BLaER1 (cell line): ENCODE data around the gene UFC1.

ENCODE experiments used
- H3K27ac ChIP-seq: shearing (Covaris generic); formaldehyde crosslinking; 2 replicates; pipeline ENCODE4 v1.8.1; 2022
- H3K27me3 ChIP-seq: shearing (Covaris generic); formaldehyde crosslinking; 2 replicates; pipeline ENCODE4 v1.8.1; 2022
- H3K36me3 ChIP-seq: shearing (Covaris generic); formaldehyde crosslinking; 2 replicates; pipeline ENCODE4 v1.8.1; 2022
- H3K4me1 ChIP-seq: shearing (Covaris generic); formaldehyde crosslinking; 2 replicates; pipeline ENCODE4 v1.8.1; 2022
- H3K4me2 ChIP-seq: shearing (Covaris generic); formaldehyde crosslinking; 2 replicates; pipeline ENCODE4 v1.8.1; 2022
- H3K4me3 ChIP-seq: shearing (Covaris generic); formaldehyde crosslinking; 2 replicates; pipeline ENCODE4 v1.8.1; 2022
- H3K9ac ChIP-seq: shearing (Covaris generic); formaldehyde crosslinking; 2 replicates; pipeline ENCODE4 v1.8.1; 2022
- H3K9me3 ChIP-seq: shearing (Covaris generic); formaldehyde crosslinking; 2 replicates; pipeline ENCODE4 v1.8.1; 2022
- H4K20me1 ChIP-seq: shearing (Covaris generic); formaldehyde crosslinking; 2 replicates; pipeline ENCODE4 v1.8.1; 2022
- Cebpa-rat ChIP-seq: shearing (Covaris generic); IDR thresholded peaks from 2 replicates; pipeline ENCODE4 v1.8.1; 2022

The UFC1 gene

GRCh38 chr1:161132410-161133219 is 21.2 kb upstream of the UFC1 start, which contains the start of gene DEDD:
Gene DEDD (minus strand): TSS chr1:161132667. CDS start chr1:161124462, 8,205 bp downstream.
- peak within 1 kb of the TSS; percentile 93 for H3K27ac ChIP-seq
- H3K9ac ChIP-seq, result peak within 1 kb of the TSS; percentile 93
- peaks cover 38% of the 10 kb centered on the region for H3K36me3 ChIP-seq
- peak within 1 kb of the TSS; percentile 90 for H3K4me2 ChIP-seq
- H3K9me3 ChIP-seq, result no peaks in the 10 kb centered on the region
- H3K27me3 ChIP-seq, result no peaks in the 10 kb centered on the region
- no peak for TF ChIP-seq Cebpa-rat
- peak within 1 kb of the TSS; percentile 71 for H3K4me3 ChIP-seq
- H3K4me1 ChIP-seq, result peaks cover 52% of the 10 kb centered on the region
- peaks cover 13% of the 10 kb centered on the region; the same call in 1 of the 2 replicates for H4K20me1 ChIP-seq

DNA sequence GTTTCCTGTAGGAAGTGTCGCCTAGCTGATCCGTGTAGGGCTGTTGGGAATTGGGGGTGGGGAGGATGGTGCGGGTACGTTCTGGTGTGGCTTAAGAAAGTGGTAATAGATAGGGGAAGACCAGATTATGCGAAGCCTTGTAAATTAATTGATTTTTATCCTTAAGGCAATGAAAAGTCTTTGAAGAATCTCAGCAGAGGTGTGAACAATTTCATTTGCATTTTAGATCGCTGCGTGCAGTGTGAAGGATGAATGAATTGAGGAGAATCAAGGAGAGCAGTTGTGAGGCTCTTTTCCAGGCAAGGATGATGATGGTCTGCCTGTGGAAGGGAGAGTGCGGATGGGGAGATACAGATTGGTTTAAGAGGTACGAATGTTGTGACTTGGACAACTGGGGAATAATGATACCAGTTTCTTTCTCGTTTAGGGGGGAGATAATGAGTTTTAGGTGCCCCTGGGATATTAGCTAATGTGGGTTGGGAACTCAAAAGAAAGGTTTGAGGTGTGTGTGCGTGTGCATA is 20.5 kb upstream of the UFC1 start:
- peak overlapping the region; percentile 93 for H3K27ac ChIP-seq
- no peaks in the 10 kb centered on the region for H3K27me3 ChIP-seq
- peak overlapping the region; percentile 93 for H3K9ac ChIP-seq
- H4K20me1 ChIP-seq, result peaks cover 11% of the 10 kb centered on the region; the same call in 1 of the 2 replicates
- H3K9me3 ChIP-seq, result no peaks in the 10 kb centered on the region
- H3K4me2 ChIP-seq, result peak overlapping the region; percentile 90
- H3K4me1 ChIP-seq, result peaks cover 46% of the 10 kb centered on the region
- TF ChIP-seq Cebpa-rat, result no peak
- peaks cover 31% of the 10 kb centered on the region for H3K36me3 ChIP-seq
- H3K4me3 ChIP-seq, result peak overlapping the region; percentile 71

DNA sequence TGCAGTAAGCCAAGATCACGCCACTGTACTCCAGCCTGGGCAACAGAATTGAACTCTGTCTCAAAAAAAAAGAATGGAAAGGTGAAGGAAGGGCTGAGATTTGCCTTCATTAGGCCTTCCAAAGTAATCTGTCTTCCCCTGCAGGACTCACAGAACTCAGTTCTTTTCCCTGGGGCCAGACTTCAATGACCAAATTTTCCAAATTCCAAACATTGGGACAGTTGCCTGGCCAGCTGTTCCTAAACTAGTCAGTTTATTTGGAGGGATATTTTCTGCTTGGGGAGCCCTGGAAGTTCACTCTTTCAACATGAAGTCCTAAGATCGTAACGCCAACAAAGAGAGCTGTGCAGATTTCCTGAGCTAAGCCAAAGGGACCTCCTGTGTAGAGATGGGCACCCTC is 15.9 kb upstream of the UFC1 start:
- Histone ChIP-seq H3K4me3 (no peak overlapping the region), H3K4me2 (no peak overlapping the region), H3K27me3 (no peaks in the 10 kb centered on the region), H3K36me3 (peaks cover 8% of the 10 kb centered on the region; the same call in 1 of the 2 replicates), H3K9ac (no peak overlapping the region), H3K9me3 (no peaks in the 10 kb centered on the region), H4K20me1 (no peaks in the 10 kb centered on the region), H3K4me1 (peaks cover 11% of the 10 kb centered on the region), H3K27ac (no peak overlapping the region)
- no peak for TF ChIP-seq Cebpa-rat

DNA sequence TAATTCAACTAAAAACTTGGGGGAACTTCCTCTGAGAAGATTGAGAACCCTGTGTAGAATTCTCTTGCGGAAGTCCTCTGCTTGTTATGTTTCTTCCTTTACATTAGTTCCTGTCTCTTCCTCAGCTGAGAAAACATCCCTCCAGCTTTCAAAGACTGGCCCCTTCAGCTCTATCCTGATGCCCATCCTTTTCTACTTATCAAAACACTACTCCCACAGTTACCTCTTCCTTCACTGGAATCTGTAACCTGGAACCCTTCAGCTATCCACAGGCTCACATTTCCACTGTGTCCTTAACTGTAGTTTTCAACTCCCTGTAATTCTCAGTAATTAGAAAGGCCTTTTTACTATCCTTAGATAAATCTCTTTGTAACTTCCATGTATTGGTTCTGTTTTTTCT is 15.3 kb upstream of the UFC1 start:
- H3K27ac ChIP-seq, result no peak overlapping the region
- TF ChIP-seq Cebpa-rat, result no peak

DNA sequence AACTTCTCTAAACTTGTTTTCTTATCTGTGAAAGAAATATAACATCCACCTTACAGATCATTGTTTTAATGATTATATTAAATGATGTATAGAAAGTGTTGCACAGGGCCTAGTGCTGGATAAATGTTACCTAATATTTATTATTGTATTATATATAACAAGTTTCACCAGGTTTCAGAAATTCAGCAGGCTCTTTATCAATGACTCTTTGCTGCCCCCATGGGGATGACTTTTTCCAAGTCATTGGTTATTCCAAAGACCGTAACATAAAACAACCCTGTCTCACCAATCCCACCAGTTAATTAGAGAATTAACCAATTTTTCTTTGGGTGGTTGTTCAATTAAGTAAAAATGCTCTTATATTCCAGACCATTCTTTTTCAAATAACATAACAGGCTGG is 14.0 kb upstream of the UFC1 start:
- Histone ChIP-seq H3K9me3 (no peaks in the 10 kb centered on the region), H3K4me2 (no peak overlapping the region), H3K27ac (no peak overlapping the region), H3K4me3 (no peak overlapping the region), H3K4me1 (no peaks in the 10 kb centered on the region), H3K27me3 (no peaks in the 10 kb centered on the region), H4K20me1 (no peaks in the 10 kb centered on the region), H3K9ac (no peak overlapping the region), H3K36me3 (peaks cover 8% of the 10 kb centered on the region; the same call in 1 of the 2 replicates)
- no peak for TF ChIP-seq Cebpa-rat

More for the DNA sequence above, 15.3 kb upstream of the UFC1 start:
- H3K36me3 ChIP-seq, result peaks cover 8% of the 10 kb centered on the region; the same call in 1 of the 2 replicates
- H3K27me3 ChIP-seq, result no peaks in the 10 kb centered on the region
- no peaks in the 10 kb centered on the region for H3K9me3 ChIP-seq
- H3K4me1 ChIP-seq, result peaks cover 10% of the 10 kb centered on the region
- no peak overlapping the region for H3K9ac ChIP-seq
- no peak overlapping the region for H3K4me2 ChIP-seq
- H3K4me3 ChIP-seq, result no peak overlapping the region
- no peaks in the 10 kb centered on the region for H4K20me1 ChIP-seq

DNA sequence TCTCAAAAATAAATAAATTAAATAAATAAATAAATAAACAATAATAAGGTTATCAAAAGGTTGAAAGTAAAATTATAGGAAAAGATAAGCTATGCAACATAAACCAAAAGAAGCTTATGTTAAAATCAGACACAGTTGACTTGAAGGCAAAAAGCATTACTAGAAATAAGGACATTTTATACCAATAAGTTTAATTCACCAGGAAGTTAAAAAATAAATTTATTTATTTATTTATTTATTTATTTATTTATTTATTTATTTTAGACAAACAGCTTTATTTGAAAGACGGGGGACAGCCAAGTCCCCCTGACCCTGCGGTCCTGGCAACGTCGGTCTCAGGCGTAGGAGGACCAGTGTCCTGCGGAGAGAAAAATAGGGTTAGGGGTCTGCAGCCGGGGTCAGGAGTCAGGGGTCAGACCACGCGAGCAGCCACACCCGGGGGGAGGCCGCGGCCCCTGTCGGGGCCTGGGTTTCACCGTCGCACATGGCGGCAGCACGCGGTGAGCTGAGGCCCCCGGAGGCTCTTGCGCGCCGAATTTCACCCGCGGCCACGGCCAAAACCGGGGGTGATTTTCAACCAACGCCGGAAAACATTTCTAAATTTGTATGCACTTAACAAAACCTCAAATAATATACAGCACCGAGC is 12.9 kb upstream of the UFC1 start:
- Histone ChIP-seq H3K27ac (no peak overlapping the region), H3K27me3 (no peaks in the 10 kb centered on the region), H3K4me1 (no peaks in the 10 kb centered on the region), H3K4me3 (no peak overlapping the region), H3K4me2 (no peak overlapping the region), H3K36me3 (peaks cover 8% of the 10 kb centered on the region; the same call in 1 of the 2 replicates), H3K9me3 (no peaks in the 10 kb centered on the region), H3K9ac (no peak overlapping the region), H4K20me1 (no peaks in the 10 kb centered on the region)
- TF ChIP-seq Cebpa-rat, result no peak

DNA sequence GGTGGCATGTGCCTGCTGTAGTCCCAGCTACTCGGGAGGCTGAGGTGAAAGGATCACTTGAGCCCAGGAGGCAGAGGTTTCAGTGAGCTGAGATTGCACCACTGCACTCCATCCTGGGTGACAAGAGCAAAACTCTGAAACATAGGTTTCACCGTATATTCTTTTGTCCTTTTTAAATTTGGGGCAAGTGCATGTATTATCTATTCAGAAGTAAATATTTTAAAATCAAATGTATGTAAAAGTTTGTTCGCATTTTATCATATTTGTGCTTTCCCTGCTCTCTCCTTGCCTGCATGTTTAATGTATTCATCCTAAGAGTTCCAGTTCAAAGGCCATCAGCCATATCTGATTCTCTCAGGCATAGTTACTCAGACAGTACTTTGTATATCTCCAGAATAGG is 7.9 kb upstream of the UFC1 start:
- H4K20me1 ChIP-seq, result no peaks in the 10 kb centered on the region

GRCh38 chr1:161153176-161153575 is 602 bp upstream of the UFC1 start:
- no peaks in the 10 kb centered on the region for H3K27me3 ChIP-seq
- no peaks in the 10 kb centered on the region for H3K9me3 ChIP-seq
- H4K20me1 ChIP-seq, result no peaks in the 10 kb centered on the region
- H3K36me3 ChIP-seq, result peaks cover 25% of the 10 kb centered on the region
- peaks cover 25% of the 10 kb centered on the region for H3K4me1 ChIP-seq
- H3K27ac ChIP-seq, result peak overlapping the region; percentile 96
- peak overlapping the region; percentile 87 for H3K4me3 ChIP-seq
- TF ChIP-seq Cebpa-rat, result no peak
- H3K4me2 ChIP-seq, result peak overlapping the region; percentile 82
- H3K9ac ChIP-seq, result peak overlapping the region; percentile 94; the same call in 1 of the 2 replicates

More for the DNA sequence above, 7.9 kb upstream of the UFC1 start:
- no peak overlapping the region for H3K4me3 ChIP-seq
- no peaks in the 10 kb centered on the region for H3K36me3 ChIP-seq
- no peak overlapping the region for H3K4me2 ChIP-seq
- H3K9ac ChIP-seq, result no peak overlapping the region
- TF ChIP-seq Cebpa-rat, result no peak
- no peaks in the 10 kb centered on the region for H3K9me3 ChIP-seq
- no peak overlapping the region for H3K27ac ChIP-seq
- H3K27me3 ChIP-seq, result no peaks in the 10 kb centered on the region
- no peaks in the 10 kb centered on the region for H3K4me1 ChIP-seq

DNA sequence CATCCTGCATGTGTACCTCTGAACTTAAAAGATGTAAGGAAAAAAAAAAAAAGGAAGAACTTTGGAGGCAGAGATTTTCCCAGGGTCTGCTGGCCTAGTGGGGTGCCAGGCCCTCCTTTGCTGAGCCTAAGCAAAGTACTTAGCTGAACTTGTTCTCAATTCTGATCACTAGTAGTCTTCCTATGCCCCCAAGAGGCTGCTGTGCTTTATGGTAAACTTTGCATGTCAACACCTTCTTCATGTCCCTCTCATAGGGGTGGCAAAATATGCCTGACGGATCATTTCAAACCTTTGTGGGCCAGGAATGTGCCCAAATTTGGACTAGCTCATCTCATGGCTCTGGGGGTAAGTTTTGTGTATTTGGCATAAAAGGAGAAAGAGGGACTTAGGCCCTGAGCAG is 4.1 kb downstream of the UFC1 start:
- H3K4me3 ChIP-seq, result no peak overlapping the region
- H3K9ac ChIP-seq, result no peak overlapping the region
- no peaks in the 10 kb centered on the region for H4K20me1 ChIP-seq
- peaks cover 48% of the 10 kb centered on the region for H3K4me1 ChIP-seq
- H3K36me3 ChIP-seq, result peaks cover 56% of the 10 kb centered on the region
- no peaks in the 10 kb centered on the region for H3K9me3 ChIP-seq
- H3K4me2 ChIP-seq, result no peak overlapping the region
- no peak for TF ChIP-seq Cebpa-rat
- no peak overlapping the region for H3K27ac ChIP-seq
- no peaks in the 10 kb centered on the region for H3K27me3 ChIP-seq
